ENCODE data around the gene ERRFI1. TPM values are rescaled to one million over a fixed set of nuclear protein-coding genes. Genes with fewer than 3 reads are reported as not detected.

ERRFI1 gene
- total and polyA plus RNA-seq, 4 donors, result 60.7 to 424 (median 106) TPM

DNA sequence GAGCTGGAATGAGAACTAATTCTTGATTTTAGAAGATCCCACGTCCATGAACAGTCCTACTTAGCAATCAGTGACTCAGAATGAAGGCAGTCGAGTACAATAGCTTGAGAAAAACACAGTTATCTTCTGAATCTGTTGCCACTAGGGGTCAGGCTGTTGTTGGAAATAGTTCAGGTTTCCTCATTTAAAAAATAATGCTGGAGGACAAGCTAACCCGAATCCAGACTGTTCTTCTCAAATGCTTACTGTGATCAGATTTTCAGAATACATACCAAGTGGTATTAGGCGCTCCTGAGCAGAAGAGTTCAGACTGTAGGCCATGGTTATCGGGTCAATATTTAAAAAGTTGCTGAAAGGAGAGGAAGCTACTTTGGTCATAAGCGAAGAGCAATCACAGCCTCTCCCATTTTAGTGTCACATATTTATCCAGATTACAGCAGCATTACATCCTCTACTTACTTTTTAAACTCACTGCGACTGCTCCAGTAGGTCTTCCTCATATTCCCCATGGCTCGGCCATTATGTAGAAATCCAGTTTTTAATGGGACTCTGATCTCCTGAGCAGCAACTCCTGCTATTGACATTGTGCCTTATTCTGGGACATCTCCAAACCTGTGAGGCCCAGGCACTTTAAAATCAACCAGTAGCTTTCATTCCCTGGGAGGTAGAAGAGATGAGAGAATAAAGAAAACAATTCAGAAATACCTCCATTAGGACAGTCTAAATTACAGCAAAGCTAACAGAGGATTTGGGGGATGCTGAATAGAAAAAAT is 10.9 kb downstream of the ERRFI1 start:
- no peak for DNase-seq (ENCODE audit: low spot score)
- H3K4me3 ChIP-seq (ENCODE audit: low read depth in 1 of 3, low read length in 3 of 3), result no peak overlapping the region
- peaks cover 3 to 66% (median 47%) of the 10 kb centered on the region in 4 donors for H3K36me3 ChIP-seq (ENCODE audit: control insufficient read depth in 4 of 4, insufficient read depth in 3 of 4, low read depth in 1 of 4, low read length in 3 of 4)
- H3K27me3 ChIP-seq (ENCODE audit: control insufficient read depth in 4 of 4, insufficient read depth in 4 of 4, low read length in 3 of 4), result no peaks in the 10 kb centered on the region
- peak overlapping the region in 1 of 2 donors; percentile 49 for H3K9ac ChIP-seq (ENCODE audit: low read depth in 1 of 2, low read length in 2 of 2)
- peak overlapping the region; percentile 48 to 57 for H3K27ac ChIP-seq (ENCODE audit: low read depth in 1 of 2, low read length in 2 of 2)
- no peaks in the 10 kb centered on the region for H3K9me3 ChIP-seq (ENCODE audit: control insufficient read depth in 4 of 4, low read length in 3 of 4)
- 23% methylated on average over 8 of the region's 8 CpGs for WGBS
- H3K4me1 ChIP-seq (ENCODE audit: control insufficient read depth in 4 of 4, insufficient read depth in 4 of 4, low read length in 3 of 4), result peaks cover 4 to 30% (median 16%) of the 10 kb centered on the region in 4 donors
- TF ChIP-seq MAX (IDR thresholded peaks at IDR 0.05), result no peak
- no peak for TF ChIP-seq GABPA (IDR thresholded peaks at IDR 0.05 in 1 of 2, conservative IDR thresholded peaks at IDR 0.05 in 1 of 2)
- TF ChIP-seq YY1 (IDR thresholded peaks at IDR 0.05), result peak; percentile 36
- TF ChIP-seq FOXA2 (IDR thresholded peaks at IDR 0.05), result peak; percentile 82
- peak; percentile 14 for TF ChIP-seq JUND (IDR thresholded peaks at IDR 0.05)
- no peak for TF ChIP-seq NR2F2 (IDR thresholded peaks at IDR 0.05)
- peak; percentile 71 to 73 for TF ChIP-seq RAD21 (IDR thresholded peaks at IDR 0.05)
- TF ChIP-seq, protein P1, sequence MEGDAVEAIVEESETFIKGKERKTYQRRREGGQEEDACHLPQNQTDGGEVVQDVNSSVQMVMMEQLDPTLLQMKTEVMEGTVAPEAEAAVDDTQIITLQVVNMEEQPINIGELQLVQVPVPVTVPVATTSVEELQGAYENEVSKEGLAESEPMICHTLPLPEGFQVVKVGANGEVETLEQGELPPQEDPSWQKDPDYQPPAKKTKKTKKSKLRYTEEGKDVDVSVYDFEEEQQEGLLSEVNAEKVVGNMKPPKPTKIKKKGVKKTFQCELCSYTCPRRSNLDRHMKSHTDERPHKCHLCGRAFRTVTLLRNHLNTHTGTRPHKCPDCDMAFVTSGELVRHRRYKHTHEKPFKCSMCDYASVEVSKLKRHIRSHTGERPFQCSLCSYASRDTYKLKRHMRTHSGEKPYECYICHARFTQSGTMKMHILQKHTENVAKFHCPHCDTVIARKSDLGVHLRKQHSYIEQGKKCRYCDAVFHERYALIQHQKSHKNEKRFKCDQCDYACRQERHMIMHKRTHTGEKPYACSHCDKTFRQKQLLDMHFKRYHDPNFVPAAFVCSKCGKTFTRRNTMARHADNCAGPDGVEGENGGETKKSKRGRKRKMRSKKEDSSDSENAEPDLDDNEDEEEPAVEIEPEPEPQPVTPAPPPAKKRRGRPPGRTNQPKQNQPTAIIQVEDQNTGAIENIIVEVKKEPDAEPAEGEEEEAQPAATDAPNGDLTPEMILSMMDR (IDR thresholded peaks at IDR 0.05; ENCODE audit: low read depth, low read length, missing input control), result peak; percentile 43
- no peak for TF ChIP-seq ZBTB33 (IDR thresholded peaks at IDR 0.05)
- no peak for TF ChIP-seq TAF1 (conservative IDR thresholded peaks at IDR 0.05)
- peak; percentile 9 for TF ChIP-seq SP1 (IDR thresholded peaks at IDR 0.05)
- TF ChIP-seq FOXA1 (IDR thresholded peaks at IDR 0.05), result peak; percentile 14
- TF ChIP-seq ATF3 (IDR thresholded peaks at IDR 0.05), result no peak
- TF ChIP-seq EGR1 (IDR thresholded peaks at IDR 0.05; ENCODE audit: low read depth in 2 of 2), result no peak
- TF ChIP-seq HNF4G (IDR thresholded peaks at IDR 0.05), result peak; percentile 20
- TF ChIP-seq HNF4A (conservative IDR thresholded peaks at IDR 0.05), result peak; percentile 27 to 53

GRCh38 chr1:8014381-8014988 is 11.6 kb downstream of the ERRFI1 start:
- peaks cover 4 to 25% (median 14%) of the 10 kb centered on the region in 4 donors for H3K4me1 ChIP-seq (ENCODE audit: control insufficient read depth in 4 of 4, insufficient read depth in 4 of 4, low read length in 3 of 4)
- 71% methylated on average over 10 of the region's 10 CpGs for WGBS
- H3K27me3 ChIP-seq (ENCODE audit: control insufficient read depth in 4 of 4, insufficient read depth in 4 of 4, low read length in 3 of 4), result no peaks in the 10 kb centered on the region
- peaks cover 3 to 66% (median 50%) of the 10 kb centered on the region in 4 donors for H3K36me3 ChIP-seq (ENCODE audit: control insufficient read depth in 4 of 4, insufficient read depth in 3 of 4, low read depth in 1 of 4, low read length in 3 of 4)
- H3K9ac ChIP-seq (ENCODE audit: low read depth in 1 of 2, low read length in 2 of 2), result peak overlapping the region in 1 of 2 donors; percentile 49
- TF ChIP-seq RXRA (IDR thresholded peaks at IDR 0.05) (no peak), ATF3 (IDR thresholded peaks at IDR 0.05) (no peak), RAD21 (IDR thresholded peaks at IDR 0.05) (no peak), NR2F2 (IDR thresholded peaks at IDR 0.05) (no peak), EGR1 (IDR thresholded peaks at IDR 0.05; ENCODE audit: low read depth in 2 of 2) (no peak), MAX (IDR thresholded peaks at IDR 0.05) (no peak), GABPA (IDR thresholded peaks at IDR 0.05 in 1 of 2, conservative IDR thresholded peaks at IDR 0.05 in 1 of 2) (no peak), ZBTB33 (IDR thresholded peaks at IDR 0.05) (no peak), REST (IDR thresholded peaks at IDR 0.05) (no peak), HNF4G (IDR thresholded peaks at IDR 0.05) (no peak), FOXA2 (IDR thresholded peaks at IDR 0.05) (no peak)
- no peak for DNase-seq (ENCODE audit: low spot score)
- H3K4me3 ChIP-seq (ENCODE audit: low read depth in 1 of 3, low read length in 3 of 3), result no peak overlapping the region
- peak overlapping the region; percentile 48 to 57 for H3K27ac ChIP-seq (ENCODE audit: low read depth in 1 of 2, low read length in 2 of 2)
- no peaks in the 10 kb centered on the region for H3K9me3 ChIP-seq (ENCODE audit: control insufficient read depth in 4 of 4, low read length in 3 of 4)

Measured in liver (tissue), 9 donors.